GM20431 (cell line): Measurements from ENCODE around the gene PRKCE.

Experiments used
- in situ Hi-C: fragments of 300-500 bp; cut with MseI, MboI; formaldehyde crosslinking; loops from one replicate; pipeline ENCODE4 v1.15.0; 2020; ENCODE audit warnings: low sequenced_read_pairs; ENCODE audit not compliant: unreplicated experiment

The PRKCE gene

GRCh38 chr2:45743531-45744396, 92.3 kb downstream of the PRKCE start:
- in situ Hi-C loops = no loop called here

GRCh38 chr2:45745231-45745630, 93.8 kb downstream of the PRKCE start:
- in situ Hi-C loops = no loop called here

GRCh38 chr2:45746888-45747287, 95.4 kb downstream of the PRKCE start:
- in situ Hi-C loops = no loop called here

GRCh38 chr2:45747363-45747762, 95.9 kb downstream of the PRKCE start:
- in situ Hi-C loops = no loop called here

GRCh38 chr2:45748239-45748638, 96.8 kb downstream of the PRKCE start:
- in situ Hi-C loops = no loop called here

- in situ Hi-C loops = no loop called here
Measured at GRCh38 chr2:45750001-45750400, 98.5 kb downstream of the PRKCE start.

- in situ Hi-C loops = no loop called here
Measured at GRCh38 chr2:45750484-45750883, 99.0 kb downstream of the PRKCE start.

- in situ Hi-C loops = no loop called here
Measured at GRCh38 chr2:45753381-45753780, 101.9 kb downstream of the PRKCE start.

- in situ Hi-C loops = no loop called here
Measured at GRCh38 chr2:45754131-45755010, 102.9 kb downstream of the PRKCE start.

- in situ Hi-C loops = no loop called here
Measured at GRCh38 chr2:45755585-45756335, 104.3 kb downstream of the PRKCE start.

GRCh38 chr2:45758018-45758417, 106.5 kb downstream of the PRKCE start:
- in situ Hi-C loops = no loop called here

GRCh38 chr2:45759310-45759851, 107.9 kb downstream of the PRKCE start:
- in situ Hi-C loops = no loop called here

- in situ Hi-C loops = no loop called here
Measured at GRCh38 chr2:45761635-45762034, 110.2 kb downstream of the PRKCE start.

GRCh38 chr2:45763255-45763654, 111.8 kb downstream of the PRKCE start:
- in situ Hi-C loops = no loop called here

GRCh38 chr2:45763797-45764196, 112.3 kb downstream of the PRKCE start:
- in situ Hi-C loops = no loop called here

GRCh38 chr2:45765007-45765727, 113.7 kb downstream of the PRKCE start:
- in situ Hi-C loops = no loop called here

- in situ Hi-C loops = no loop called here
Measured at GRCh38 chr2:45765728-45766254, 114.3 kb downstream of the PRKCE start.

GRCh38 chr2:45768208-45768607, 116.7 kb downstream of the PRKCE start:
- in situ Hi-C loops = no loop called here

GRCh38 chr2:45769056-45769455, 117.6 kb downstream of the PRKCE start:
- in situ Hi-C loops = no loop called here
